ENCODE measurements around the gene DENND6B.
A peak's percentile ranks its signal among the peaks of the same experiment; 100 is the strongest.

The DENND6B gene

DNA sequence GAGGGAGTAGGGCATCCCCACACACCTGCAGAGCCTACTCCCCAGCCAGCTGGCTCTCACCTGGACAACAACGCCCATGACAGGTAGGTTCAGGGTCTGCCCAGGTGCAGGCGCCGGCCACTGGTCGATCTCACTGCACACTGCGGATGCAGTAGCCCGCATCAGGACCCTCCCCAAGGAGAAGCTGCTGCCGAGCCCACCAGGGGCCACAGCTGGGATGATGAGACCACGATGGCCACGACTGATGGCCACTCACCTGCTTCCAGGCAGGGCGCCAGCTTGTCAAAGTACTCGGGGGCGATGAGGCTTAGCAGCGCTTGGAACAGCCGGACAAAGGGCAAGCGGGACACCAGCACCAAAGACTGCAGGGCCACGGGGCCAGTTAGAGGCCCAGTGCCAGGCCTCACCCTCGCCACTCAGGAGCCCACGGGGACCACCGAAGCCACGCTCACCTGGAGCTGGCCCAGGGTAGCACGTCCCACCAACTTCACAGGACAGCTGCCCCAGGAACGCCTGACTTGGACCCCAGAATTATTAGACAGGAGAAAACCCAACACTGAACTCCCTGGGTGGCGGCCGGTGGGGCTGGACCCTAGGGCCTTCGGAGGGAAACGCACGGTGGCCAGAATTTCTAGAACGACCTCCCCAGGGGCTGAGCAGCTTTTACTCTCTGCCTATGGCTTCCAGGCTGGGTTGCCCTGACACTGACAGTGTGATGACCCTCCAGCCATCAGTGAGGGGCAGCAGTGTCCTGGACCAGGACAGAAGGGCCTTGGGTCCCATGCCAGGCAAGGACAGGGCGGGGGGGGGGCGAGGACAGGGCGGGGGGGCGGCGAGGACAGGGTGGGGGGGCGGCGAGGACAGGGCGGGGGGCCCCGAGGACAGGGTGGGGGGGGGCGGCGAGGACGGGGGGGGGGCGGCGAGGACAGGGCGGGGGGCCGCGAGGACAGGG, 10.4 kb downstream of the DENND6B start:
- ATAC-seq (no peak), DNase-seq (no peak)

DNA sequence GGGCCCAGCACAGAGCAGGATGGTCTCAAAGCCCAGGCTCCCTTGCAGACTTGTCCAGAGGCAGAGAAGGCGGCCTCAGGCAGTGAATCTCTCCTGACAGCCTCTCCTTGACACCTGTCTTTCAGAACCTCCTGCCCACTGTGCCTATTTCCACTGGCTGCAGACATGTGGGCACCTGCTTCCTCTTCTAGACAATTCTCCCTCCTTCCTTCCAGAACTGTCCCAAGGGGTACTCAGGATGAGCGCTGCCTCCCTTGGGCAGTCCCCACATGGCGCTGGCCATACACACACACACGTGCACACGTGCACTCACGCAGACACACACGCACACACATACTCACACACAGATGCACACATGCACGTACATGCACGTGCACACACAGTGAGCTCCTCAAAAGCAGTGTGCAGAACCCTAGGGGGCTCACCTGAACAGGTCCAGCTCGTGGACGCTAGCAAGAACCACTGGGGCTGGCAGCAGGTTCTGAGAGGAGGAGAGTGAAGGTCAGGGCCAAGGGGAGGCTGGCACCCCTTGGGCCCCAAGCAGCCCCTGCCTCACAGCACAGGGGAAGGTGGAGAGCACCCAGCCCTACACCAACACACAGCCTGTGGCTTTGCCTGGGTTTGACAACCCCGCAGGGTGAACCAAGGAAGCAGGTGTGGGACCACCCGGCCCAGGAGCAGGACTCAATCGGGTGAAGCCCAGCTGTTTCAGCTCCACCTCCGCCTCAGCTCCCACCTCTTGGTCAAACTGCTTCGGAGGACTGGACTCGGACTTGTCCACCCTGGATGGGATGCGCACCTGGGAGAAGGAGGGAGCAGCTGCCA, 11.3 kb downstream of the DENND6B start:
- ATAC-seq (no peak), DNase-seq (no peak)

DNA sequence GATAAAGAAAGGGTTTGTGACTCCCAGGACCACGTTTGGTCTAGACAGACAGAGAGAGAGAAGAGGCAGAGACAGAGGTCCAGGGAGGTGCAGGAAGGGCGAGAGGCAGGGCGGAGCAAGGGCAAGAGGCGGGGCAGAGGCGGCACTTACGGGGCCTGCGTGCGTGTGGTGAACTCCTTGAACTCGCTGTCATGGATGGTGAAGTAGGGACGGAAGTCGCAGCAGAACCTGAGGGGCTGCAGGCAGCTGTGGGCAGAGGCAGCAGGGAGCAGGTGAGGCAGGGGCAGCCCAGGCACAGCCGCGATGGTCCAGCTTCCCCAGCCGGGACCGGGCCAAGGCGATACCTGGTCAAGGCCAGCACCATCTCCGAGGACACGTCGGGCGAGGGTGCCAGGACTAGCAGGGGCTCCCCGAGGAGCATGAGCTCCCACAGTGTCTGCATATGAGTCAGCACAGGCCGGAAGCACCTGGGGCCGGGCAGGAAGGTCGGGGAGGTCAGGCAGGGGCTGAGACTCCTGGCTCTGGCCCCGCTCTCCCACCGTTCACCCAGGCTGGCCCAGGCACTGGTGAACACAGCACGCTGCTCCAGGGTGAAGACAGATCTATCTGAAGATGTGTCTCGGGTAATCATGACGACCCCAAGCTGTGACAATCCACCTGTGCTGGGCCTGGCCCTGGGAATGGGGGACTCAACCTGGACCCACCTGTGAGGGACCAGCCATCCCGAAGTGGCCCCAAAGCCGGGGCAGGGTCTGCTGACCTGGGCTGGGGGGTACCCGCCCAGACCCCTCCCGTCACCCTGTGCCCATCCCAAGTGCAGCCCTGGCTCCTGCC, 12.1 kb downstream of the DENND6B start:
- peak; percentile 90 for ATAC-seq
- peak; percentile 85 for DNase-seq

DNA sequence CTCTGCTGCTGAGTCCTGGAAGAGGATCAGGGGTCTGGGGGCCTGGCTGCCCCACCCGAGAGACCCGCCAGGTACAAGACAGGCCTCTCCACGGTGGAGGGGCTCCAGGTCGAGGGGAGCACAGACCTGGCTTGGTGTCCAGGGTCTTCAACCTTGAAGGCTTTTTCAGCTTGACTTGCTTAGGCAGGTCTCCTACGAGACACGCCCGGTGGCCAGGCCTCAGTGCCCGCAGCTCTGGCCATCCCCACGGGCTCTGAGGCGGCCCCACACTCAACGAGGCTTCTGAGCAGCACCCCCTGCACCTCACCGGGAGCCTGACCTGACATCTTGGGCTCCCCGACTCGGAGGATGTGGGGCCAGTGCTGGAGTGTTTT, 12.7 kb downstream of the DENND6B start:
- no peak for DNase-seq
- no peak for ATAC-seq

DNA sequence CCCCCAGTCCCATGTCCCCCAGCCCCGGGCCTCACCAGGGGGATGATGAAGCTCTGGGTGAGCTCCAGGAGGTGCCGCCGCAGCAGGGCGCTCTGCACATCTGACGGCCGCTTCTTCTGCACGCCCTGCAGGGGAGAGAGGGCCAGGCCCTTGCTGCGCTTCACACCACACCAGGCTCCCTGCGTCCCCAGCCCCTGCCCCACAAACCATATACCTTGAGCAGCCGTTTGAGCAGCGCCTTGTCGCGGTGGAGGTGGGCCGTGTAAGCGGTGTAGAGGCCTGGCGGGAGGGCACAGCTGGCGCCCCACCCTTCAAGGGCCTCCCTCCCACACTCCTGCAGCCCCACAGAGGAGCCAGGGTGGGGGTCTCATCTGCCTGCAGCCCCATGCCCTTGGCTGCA, 13.2 kb downstream of the DENND6B start:
- DNase-seq (no peak), ATAC-seq (no peak)

DNA sequence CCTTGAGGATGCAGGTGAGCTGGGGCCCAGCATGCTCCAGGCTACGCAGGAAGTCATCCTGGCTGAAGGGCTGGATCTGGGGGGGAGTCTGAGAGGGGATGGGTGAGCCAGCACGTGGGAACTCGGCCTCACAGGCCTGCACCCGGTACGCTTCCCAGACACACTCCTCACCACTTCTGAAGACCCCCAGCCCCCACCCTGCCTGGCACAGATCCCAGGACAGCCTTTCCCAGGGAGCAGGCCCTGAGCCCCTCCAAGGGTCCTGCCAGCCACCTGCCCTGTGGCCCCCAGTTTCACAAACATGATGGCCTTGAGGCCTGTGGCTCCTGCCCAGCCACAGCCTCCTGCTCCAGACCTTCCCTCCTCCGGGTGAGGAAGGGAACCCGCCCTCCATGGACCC, 13.8 kb downstream of the DENND6B start:
- ATAC-seq (no peak), DNase-seq (no peak)

DNA sequence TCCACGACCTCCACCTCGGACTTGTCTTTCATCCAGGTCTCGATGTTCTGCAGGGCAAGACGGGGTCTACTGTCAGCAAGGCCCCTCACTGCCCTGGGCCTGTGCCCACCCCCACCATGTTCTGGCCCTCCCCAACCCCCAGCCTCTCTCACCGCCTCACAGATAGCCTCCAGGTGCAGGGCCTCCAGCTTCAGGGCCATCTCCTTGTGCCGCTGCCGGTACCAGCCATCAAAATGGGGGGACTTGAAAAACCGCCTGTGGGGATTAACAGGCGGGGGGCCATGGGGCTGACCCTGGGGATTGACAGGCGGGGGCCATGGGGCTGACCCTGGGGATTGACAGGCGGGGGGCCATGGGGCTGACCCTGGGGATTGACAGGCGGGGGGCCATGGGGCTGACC, 14.4 kb downstream of the DENND6B start:
- DNase-seq (no peak), ATAC-seq (no peak)

DNA sequence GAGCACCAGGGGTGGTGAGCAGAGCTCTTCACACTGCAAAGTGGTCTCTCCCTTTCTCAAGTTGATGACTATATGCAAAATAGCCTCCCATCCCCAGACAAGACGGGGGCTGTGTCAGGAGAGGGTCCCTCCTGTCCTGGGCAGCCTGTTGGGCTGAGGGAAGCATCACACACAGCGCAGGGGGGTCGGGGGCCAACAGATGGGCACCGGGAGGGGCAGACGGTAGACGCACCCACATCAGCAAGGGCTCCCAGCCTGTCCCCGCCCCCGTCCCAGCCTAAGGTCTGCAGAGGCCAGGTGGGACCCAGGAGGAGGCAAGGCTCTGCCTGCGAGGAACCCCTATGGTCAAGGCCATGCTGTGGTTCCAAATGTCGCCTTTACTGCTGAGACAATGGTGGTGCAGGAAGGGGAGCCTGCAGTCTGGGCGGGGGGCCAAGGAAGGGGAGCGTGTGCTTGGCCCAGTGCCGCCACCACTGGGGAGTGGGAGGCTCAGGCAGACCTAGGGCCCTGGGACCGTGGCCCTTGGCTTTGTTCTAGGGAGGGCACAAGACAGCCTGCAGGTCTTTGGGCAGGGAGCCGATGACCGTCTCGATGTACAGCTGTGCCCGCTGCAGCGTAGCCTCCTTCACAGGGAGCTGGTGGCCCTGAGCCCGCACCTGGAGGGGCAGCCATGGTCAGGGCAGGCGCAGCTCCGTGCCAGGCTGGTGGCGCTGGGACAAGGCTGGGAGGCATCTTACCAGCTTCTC, 15.0 kb downstream of the DENND6B start:
- DNase-seq (no peak), ATAC-seq (no peak)

DNA sequence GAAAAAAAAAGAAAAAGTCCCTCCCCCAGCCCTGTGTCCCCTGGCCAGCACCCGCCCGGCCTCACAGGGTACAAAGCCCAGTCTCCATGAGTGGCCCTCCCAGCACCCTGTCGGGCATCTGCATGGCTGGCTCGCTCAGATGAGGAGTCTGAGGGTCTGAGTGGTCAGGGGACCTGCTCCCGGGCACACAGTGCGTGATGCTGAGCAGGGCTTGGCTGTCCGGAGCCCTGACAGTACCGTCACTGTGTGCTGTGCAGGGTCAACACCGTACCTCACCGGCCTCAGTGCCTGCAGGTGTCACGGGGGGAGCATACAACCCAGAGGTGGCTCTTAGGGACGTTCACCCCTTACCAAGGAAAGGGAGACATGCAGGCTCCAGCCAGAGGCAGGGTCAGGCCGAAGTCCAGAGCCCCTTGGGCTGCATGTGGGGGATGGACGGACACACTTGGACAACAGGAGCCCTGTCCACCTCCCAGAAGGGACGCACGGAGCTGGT, 15.8 kb downstream of the DENND6B start:
- no peak for ATAC-seq
- DNase-seq = no peak

DNA sequence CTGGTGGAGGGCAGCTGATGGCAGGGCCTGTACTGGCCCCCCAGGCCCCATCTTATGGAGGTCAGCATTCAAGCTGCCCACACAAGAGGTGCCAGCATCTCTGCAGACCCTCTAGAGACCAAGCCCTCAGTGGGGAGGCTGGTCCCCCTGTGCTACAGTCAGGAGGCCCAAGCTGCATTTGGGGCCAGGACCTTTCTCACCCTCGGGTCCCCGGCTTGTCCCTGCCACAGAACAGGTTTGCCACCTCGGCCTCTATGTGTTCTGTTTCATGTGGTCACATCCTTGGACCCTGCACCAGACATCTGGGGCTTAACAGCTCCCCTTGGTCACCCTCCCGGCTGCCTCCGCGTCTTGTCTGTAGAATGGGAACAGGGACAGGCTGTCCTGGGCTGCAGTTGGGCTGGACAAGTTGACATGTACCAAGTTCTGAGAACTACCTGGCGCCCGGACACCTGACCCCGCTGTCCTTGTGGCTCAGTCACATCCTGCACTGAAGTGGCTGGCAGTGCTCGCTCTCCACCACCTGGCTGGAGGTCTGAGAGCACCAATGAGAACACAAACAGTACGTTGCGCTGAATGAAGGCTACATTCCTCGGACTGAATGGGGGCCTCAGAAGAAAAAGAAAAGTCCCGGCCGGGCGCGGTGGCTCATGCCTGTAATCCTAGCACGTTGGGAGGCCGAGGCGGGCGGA, 16.6 kb downstream of the DENND6B start:
- DNase-seq = no peak
- no peak for ATAC-seq

DNA sequence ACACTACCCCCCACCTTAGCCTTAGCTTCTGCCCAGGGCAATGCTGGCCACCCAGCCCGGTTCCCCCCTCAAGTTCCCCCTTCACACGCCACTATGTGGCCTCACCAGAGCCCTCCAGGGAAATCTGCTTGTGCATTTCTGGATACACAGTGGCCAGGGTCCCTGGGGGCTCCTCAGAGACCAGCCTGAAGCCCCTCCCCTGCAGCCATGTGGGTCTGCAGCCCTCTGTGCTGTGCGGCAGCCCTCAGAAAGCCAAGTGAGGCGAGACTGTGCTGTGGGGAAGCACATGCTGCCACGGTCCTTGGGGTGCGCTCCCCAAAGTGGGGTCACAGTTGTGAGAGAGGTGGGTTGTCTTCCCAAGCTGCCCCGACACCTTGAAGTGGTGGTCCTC, 17.2 kb downstream of the DENND6B start:
- ATAC-seq (no peak), DNase-seq (no peak)

DNA sequence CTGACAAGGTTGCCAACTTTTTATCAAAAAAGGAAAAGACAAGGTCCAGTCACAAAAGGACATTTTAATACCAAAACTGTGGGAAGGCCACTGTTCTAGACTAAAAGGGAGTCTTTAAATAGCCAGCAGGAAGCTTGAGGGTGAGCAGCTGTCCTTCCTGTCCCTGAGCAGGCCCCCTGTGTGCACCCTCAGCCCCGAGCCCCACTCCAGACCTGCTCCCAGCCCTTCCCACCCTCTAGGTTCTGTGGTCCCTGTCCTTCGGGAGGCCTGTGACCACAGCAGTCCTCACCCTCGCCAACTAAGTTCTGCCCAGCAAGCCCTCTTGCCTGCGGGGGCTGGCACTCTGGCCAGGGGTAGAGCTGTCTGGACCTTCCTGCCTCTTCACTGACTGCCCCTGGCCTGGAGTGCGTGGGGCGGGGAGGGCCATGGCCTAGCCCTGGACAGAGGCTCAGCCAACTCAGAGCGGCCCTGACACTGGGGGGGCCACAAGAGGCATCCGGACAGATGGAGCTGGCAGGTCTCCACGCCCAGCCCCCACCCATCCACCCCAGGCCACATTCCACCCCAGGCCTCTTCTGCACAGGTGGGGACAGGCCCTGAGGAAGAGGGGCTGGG, 17.7 kb downstream of the DENND6B start:
- ATAC-seq (no peak), DNase-seq (no peak)

DNA sequence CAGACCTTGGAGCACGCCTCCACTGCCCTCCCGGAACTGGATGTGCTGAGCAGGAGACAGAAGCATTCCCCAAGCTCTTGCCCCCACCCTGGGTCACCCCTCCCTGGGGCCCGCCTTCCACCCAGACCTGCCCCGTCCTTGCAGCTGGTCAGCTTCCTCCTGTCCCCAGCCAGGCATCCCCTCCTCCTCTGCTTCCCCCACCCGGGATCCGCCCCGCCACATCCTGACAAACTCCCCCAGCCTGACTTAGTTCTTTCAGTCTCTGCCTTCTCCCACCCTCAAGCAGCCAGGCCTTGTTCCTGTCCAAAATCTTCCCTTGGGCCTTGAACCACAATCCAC, 18.2 kb downstream of the DENND6B start:
- ATAC-seq = no peak

DNA sequence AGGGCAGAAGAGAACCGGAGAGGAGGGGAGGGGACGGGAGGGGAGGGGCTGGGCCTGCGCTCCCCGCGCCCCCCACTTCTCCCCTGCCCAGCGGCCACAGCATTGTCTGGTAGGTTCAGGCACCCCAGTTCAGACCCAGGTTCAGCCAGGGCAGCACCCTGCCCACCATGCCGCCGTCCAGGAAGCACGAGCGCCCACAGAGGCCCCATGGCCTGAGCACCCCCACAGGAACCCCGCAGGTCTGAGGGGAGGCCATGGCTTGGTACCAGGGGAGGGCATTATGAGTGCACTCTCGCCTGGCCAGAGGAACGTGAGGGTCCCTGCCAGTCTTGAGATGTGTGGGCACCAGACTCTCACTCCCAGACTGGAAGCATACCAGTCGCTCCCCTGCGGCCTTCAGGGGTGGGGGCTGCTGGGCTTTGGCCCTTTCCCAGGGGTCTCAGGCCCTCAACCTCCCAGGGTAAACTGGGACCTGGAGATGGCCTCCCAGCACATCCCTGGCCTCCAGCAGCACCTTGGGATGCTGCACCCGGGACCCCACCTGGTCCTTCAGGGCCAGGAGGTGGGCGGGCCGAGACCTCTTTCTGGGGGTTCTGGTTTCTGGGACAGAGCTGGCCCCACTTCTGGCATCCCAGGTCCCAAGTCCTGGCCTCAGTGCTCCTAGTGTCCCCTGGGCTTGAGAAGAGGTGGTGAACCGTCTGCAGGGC, 18.8 kb downstream of the DENND6B start:
- DNase-seq (no peak), ATAC-seq (no peak)

More for the DNA sequence above, 18.2 kb downstream of the DENND6B start:
- no peak for DNase-seq

DNA sequence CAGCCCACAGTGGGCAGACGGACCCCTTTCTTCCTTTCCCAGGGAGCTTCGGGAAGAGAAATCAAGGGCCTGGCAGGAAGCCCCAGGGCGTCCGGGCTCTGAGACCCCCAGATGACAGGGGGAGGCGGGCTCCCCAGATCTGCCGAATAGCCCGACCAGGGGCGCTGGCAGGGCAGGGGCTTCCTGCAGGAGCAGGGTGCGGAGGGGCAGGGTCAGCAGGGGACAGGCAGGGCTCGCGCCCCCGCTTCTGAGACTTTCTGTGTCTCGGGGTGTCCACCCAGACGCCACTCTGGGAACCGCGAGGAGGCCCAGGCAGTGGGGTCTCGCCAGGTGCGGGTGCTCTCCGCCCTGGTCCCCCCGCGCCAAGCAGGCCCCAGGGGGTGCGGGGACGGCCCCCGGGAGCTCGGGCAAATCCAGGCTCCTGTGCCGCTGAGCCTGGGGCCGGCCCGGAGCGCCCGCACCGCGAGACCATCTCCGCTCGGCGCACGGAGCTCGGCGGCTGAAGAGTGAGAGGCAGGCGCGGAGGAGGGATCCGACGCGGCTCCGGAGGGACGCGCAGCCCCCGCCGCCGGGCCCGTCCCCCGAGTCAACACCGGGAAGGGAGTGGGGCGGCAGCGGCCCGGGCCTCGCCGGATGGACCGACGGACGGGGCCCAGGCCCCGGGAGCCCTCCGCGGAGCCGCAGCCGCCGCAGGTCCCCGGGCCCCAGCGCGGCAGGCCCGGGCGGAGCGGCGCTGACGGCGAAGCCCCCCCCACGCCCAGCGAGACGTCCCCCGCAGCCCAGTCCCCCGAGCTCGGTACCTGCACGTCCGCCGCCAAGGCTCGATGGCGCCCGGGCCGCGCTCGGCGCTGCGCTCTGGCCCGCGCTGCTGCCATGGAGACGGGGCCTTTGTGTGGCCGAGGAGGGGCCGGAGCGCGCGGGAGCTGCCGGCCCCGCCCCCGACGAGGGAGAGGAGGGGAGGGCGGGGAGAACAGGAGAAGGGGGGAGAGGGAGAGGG, 19.8 kb downstream of the DENND6B start, which contains the start of gene PLXNB2:
PLXNB2 (minus strand) TSS at position 894 of the 997 bp plus-strand sequence. CDS start 17,062 bp downstream, outside the sequence.
- ATAC-seq (peak; percentile 37), DNase-seq (peak; percentile 55)

DNA sequence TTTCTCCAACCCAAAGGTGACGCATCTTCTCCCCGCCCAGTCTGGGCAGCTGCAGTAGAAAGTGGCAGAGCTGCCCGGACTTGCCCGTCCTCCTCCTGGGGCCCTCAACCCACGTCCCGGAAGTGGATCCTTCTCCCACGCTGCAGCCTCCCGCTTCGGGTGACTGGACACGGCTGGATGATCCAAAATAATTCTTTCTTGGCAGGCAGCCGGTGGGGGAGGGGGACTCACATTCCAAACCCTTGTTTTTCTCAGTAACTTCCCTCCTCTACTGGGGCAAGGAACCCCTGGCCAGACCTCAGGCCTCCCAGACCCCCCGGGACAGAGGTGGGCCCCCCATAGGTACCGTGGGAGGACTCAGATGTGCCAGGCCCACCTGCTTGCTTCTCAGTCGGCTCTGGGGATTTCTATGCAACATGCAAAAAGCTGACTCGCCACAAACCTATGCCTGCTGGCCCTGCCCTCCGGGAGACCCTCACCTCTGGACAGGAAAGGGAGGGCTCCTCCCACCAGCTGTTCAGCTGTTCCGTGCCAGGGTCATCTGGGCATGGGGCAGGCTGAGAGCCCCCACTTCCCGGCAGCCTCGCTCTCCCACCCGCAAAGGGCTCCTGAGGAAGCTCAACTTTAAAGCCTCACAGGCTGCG, 20.8 kb downstream of the DENND6B start:
- no peak for ATAC-seq
- DNase-seq = peak; percentile 35

DNA sequence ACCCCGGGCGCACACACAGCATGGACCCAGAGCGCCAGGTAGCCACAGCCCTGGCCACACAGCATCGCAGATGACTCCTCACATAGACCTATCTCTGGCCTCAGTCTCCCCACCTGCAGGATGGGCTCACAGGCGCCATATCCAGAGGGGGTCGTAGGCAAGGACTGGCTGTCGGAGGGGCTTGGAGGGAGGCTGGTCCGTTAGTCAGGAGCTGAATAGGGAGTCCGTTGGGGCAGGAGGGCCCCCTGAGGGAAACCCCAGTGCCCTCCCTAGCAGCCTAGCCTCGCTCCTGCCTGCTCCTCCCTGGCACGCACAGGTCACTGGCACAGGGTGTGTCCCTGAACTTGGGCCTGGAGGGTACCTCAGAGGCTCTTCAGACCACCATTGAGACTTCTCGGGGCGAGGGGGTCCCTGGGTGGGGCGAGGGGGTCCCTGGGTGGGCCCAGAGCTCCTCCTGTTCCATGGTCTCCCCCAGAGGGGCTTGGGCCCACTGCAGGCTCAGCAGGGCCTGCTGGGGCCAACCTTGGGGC, 21.4 kb downstream of the DENND6B start:
- ATAC-seq (no peak), DNase-seq (no peak)

Measured in stimulated activated naive CD8-positive, alpha-beta T cell treated with anti-CD3 and anti-CD28 coated beads, Interleukin-15, Interleukin-2, amounts not matched to agents 100 U/mL and 50 U/mL, for 24 hours (primary cell).